ENCODE results near the gene INKA2.

The INKA2 gene

GRCh38 chr1:111750856-111751255 is 11.7 kb upstream of the INKA2 start:
- no peaks in the 10 kb centered on the region for H3K36me3 ChIP-seq
- H3K4me1 ChIP-seq (ENCODE audit: control insufficient read depth in 1 of 2, insufficient read depth in 1 of 2, low read depth in 1 of 2, low read length in 1 of 2): peaks cover 8 to 19% of the 10 kb centered on the region in 2 experiments
- H3K9me3 ChIP-seq: no peaks in the 10 kb centered on the region
- no peak overlapping the region for H3K27ac ChIP-seq
- no peak overlapping the region for H3K4me3 ChIP-seq (ENCODE audit: low read depth in 1 of 2, low read length in 1 of 2)
- TF ChIP-seq, protein P1, sequence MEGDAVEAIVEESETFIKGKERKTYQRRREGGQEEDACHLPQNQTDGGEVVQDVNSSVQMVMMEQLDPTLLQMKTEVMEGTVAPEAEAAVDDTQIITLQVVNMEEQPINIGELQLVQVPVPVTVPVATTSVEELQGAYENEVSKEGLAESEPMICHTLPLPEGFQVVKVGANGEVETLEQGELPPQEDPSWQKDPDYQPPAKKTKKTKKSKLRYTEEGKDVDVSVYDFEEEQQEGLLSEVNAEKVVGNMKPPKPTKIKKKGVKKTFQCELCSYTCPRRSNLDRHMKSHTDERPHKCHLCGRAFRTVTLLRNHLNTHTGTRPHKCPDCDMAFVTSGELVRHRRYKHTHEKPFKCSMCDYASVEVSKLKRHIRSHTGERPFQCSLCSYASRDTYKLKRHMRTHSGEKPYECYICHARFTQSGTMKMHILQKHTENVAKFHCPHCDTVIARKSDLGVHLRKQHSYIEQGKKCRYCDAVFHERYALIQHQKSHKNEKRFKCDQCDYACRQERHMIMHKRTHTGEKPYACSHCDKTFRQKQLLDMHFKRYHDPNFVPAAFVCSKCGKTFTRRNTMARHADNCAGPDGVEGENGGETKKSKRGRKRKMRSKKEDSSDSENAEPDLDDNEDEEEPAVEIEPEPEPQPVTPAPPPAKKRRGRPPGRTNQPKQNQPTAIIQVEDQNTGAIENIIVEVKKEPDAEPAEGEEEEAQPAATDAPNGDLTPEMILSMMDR (IDR thresholded peaks at IDR 0.05): no peak
- H3K27me3 ChIP-seq: no peaks in the 10 kb centered on the region

DNA sequence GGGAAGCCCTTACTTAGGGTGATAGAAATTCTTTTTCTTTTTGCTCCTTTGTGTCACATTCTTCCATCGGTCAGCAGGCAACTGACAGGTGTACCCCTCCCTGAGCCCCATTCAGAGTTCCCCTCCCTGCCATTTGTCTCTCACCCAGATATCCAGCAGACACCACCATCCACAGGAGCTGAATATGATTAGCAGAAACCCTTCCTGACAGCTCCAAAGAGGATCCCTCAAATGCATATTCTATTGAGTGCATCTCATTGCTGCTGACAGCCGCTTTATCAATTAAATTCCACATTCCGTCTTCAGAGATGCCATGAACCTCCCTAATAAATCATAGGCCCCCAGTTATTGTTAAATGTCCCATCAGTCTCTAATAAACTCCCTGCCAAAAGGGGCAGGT is 10.4 kb upstream of the INKA2 start:
- no peaks in the 10 kb centered on the region for H3K9me3 ChIP-seq
- H3K4me1 ChIP-seq (ENCODE audit: control insufficient read depth in 1 of 2, insufficient read depth in 1 of 2, low read depth in 1 of 2, low read length in 1 of 2): peaks cover 2 to 13% of the 10 kb centered on the region in 2 experiments
- TF ChIP-seq, protein P1 (IDR thresholded peaks at IDR 0.05): no peak
- H3K27ac ChIP-seq: no peak overlapping the region
- H3K4me3 ChIP-seq (ENCODE audit: low read depth in 1 of 2, low read length in 1 of 2): no peak overlapping the region
- no peaks in the 10 kb centered on the region for H3K36me3 ChIP-seq
- peaks cover under 1% of the 10 kb centered on the region for H3K27me3 ChIP-seq

DNA sequence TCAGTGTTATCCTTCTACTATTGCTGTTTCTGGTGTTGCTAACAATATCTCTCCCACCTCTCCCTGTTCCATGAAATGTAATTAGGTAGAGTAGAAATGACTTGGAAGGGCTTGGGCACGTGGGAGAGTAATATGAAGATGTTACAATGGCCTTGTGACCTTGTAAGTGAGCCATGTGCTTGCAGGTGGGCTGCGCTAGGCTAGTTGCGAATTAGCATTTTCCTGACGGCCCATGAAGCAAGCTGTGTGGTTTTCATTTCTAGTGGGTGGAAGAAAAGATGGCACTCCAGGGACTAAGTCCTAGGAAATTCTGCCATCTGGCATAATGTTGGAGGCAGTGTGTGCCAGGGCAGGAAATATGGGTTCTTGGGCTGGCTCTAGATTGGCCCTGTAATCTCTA is 8.8 kb upstream of the INKA2 start:
- Histone ChIP-seq H3K9me3 (no peaks in the 10 kb centered on the region), H3K27ac (no peak overlapping the region), H3K4me1 (ENCODE audit: control insufficient read depth in 1 of 2, insufficient read depth in 1 of 2, low read depth in 1 of 2, low read length in 1 of 2) (peaks cover 0 to 9% of the 10 kb centered on the region in 2 experiments), H3K27me3 (peaks cover 17% of the 10 kb centered on the region), H3K36me3 (no peaks in the 10 kb centered on the region), H3K4me3 (ENCODE audit: low read depth in 1 of 2, low read length in 1 of 2) (no peak overlapping the region)
- TF ChIP-seq, protein P1 (IDR thresholded peaks at IDR 0.05): no peak

- Histone ChIP-seq H3K36me3 (no peaks in the 10 kb centered on the region), H3K4me3 (ENCODE audit: low read depth in 1 of 2, low read length in 1 of 2) (no peak overlapping the region), H3K27ac (peak overlapping the region; percentile 40), H3K9me3 (no peaks in the 10 kb centered on the region), H3K27me3 (peaks cover 23% of the 10 kb centered on the region), H3K4me1 (ENCODE audit: control insufficient read depth in 1 of 2, insufficient read depth in 1 of 2, low read depth in 1 of 2, low read length in 1 of 2) (peaks cover 0 to 9% of the 10 kb centered on the region in 2 experiments)
- TF ChIP-seq, protein P1 (IDR thresholded peaks at IDR 0.05): peak; percentile 90
Observed at GRCh38 chr1:111747282-111747734, 8.1 kb upstream of the INKA2 start.

GRCh38 chr1:111746614-111746999 is 7.4 kb upstream of the INKA2 start:
- H3K4me3 ChIP-seq (ENCODE audit: low read depth in 1 of 2, low read length in 1 of 2): no peak overlapping the region
- H3K4me1 ChIP-seq (ENCODE audit: control insufficient read depth in 1 of 2, insufficient read depth in 1 of 2, low read depth in 1 of 2, low read length in 1 of 2): peaks cover 0 to 9% of the 10 kb centered on the region in 2 experiments
- TF ChIP-seq, protein P1 (IDR thresholded peaks at IDR 0.05): no peak
- H3K27me3 ChIP-seq: peaks cover 30% of the 10 kb centered on the region
- H3K27ac ChIP-seq: no peak overlapping the region
- no peaks in the 10 kb centered on the region for H3K9me3 ChIP-seq
- no peaks in the 10 kb centered on the region for H3K36me3 ChIP-seq

Measured in neutrophil (primary cell).